SH-SY5Y (cell line): ENCODE measurements around the gene BTBD19.

Experiments
- GATA2 ChIP-seq: IDR thresholded peaks from 2 replicates; pipeline ENCODE4 v1.6.1; 2011; ENCODE audit warnings: mild to moderate bottlenecking, low read depth, low read length
- GATA3 ChIP-seq: IDR thresholded peaks from 2 replicates; pipeline ENCODE4 v1.6.1; 2011; ENCODE audit warnings: low read depth, mild to moderate bottlenecking, low read length, moderate library complexity

GRCh38 chr1:44862829-44863401 lies 54.6 kb downstream of the BTBD19 start:
- no peak for TF ChIP-seq GATA2
- TF ChIP-seq GATA3, result no peak
